ENCODE measurements around the gene LHPP. TPM values are rescaled to one million over a fixed set of nuclear protein-coding genes. Genes with fewer than 3 reads are reported as not detected.

The LHPP gene
- total RNA-seq, 1 donor from 2014 or later, result 7.6 TPM

- no peak for DNase-seq (ENCODE audit: extremely low read depth, low read depth, low spot score)
Measured at GRCh38 chr10:124618470-124619073, 156.9 kb downstream of the LHPP start.

- DNase-seq (ENCODE audit: extremely low read depth, low read depth, low spot score), result no peak
Measured at GRCh38 chr10:124619195-124619594, 157.6 kb downstream of the LHPP start.

DNA sequence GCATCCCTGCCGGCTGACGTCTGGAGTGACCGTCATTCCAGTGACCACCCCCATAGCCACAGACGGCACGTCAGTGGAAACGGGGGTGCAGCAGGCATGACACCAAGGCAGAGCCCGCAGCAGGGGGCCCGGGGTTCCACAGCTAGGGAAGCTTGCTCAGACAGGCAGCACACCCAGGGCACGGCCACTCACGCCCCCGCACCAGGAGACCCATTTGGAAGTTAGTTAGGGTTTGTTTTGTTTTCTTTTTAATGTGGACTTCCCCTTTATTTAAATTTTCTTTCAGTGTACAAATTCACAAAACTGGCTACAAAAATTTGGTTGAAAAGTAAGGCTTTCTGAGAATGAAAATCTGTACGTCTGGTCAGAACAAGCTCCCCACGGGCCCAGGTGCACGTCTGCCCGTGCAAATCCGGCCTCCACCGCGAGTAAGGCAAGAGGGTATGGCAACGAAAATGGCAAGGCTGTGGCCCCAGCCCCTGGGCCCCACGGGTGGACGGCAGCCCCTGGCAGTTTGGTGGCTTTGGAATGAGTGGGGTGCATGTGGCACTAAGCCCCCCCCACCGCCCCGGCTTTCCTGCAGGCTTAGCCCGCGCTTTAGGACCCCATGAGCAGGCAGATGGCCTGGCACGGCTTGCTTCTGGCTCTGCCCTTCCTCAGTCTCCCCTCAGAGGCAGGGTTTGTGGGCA lies 158.3 kb downstream of the LHPP start:
- DNase-seq (ENCODE audit: extremely low read depth, low read depth, low spot score), result no peak

GRCh38 chr10:124621637-124622036 lies 160.0 kb downstream of the LHPP start:
- no peak for DNase-seq (ENCODE audit: extremely low read depth, low read depth, low spot score)

DNA sequence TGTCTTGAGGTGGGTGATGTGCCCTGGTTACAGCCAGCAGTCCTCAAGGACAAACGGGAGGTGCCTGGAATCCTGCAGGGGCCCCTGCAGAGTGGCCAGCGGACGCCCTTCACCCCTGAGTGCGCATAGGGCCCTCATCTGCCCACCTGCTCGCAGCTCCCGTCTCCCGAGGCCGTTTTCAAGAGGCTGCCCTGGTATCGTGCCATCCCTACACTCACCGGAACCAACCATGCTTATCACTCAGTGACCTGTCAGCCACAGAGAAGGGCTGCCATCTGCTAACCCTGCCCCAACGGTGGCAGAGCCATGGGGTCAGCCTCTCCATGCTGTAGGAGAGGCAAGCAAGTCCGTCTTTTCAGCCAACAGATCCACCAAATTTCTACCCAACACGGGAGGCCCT lies 160.5 kb downstream of the LHPP start:
- no peak for DNase-seq (ENCODE audit: extremely low read depth, low read depth, low spot score)

DNA sequence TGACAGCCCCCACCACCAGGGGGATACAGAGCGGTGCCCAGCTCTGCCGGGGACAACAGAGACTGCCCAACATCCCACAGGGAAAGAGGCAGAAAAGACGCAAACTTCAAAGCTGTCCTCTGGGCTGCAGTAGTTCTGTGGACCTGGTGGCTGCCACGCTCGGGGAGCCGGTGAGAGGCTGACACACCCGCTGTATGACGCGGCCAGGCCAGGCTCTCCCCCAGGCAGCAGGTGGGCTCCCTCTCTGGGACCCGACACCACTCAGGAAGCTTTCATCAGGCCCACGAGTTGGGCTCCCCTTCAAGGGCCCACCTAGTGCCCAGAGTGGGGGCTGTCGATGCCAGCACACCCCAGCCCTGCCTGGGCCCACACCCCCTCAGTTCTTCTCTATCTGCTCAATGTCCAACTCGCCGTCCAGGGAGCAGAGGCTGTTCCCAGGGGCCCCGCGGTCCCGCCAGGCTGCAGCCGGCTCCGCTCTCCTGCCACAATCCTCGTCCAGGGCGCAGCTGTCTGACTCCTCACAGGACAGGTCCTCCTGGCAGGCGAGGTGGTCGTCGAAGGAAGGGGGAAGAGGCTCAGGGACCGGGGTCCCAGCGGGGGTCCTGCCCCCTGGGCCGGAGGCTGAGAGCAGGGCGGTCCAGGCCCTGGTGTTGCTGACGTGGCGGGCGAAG lies 161.4 kb downstream of the LHPP start:
- DNase-seq (ENCODE audit: extremely low read depth, low read depth, low spot score), result no peak

DNA sequence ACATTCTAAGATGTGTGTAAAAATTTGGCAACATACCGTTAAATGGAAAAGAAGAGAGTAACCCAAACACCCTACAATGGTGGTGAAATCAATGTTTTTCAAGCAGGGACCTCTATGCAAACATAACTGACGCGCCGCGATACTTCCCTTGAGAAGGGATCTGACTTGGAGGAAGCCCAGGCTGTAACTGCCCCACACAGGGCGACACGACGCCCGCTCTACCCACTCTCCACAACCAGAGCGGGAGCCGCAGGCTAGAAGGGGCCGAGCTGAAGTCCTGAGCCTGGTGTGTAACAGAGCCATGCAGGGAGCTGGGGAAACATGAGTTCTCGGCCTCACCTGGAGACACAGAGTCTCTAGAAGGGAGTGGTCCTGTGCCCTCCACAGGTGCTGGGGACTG lies 162.4 kb downstream of the LHPP start:
- DNase-seq (ENCODE audit: extremely low read depth, low read depth, low spot score), result no peak

DNA sequence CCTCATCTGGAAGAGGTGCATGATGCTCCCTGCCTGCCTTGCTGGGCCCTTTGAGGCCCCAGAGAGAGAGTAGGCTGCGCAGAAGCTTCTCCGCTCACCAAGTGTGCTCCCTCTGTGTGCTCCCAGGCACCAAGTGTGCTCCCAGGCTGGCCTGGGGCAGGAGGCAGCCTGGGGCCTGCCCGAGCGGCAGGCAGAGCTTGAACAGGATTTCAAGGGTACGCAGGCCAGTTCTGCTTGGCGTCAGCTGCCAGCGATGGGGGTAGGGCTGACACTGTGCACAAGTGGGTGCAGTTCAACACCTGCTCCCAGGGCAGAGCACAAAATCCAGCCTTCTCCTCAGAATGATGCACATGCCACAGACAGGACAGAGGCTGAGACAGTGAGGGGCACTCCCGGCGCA lies 162.8 kb downstream of the LHPP start:
- DNase-seq (ENCODE audit: extremely low read depth, low read depth, low spot score), result no peak

DNA sequence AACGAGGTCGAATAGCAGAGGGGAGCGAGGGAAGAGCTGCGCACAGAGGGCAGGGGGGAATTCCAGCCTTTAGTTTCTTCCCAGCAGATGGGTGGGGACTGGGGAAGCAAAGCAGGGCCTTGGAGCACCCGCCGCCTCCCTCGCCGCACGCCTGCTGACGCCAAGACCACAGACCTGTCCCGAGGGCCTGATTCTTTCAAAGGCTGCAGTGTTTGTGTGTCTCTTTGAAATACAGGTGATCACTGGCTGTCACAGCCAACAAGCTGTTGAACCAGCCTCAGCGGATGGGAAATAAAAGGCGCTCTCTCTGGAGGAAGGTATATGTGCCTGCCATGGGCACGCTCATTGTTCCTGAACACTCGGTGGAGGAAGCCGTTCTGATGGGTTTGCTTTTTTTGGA lies 163.3 kb downstream of the LHPP start:
- DNase-seq (ENCODE audit: extremely low read depth, low read depth, low spot score), result no peak

DNA sequence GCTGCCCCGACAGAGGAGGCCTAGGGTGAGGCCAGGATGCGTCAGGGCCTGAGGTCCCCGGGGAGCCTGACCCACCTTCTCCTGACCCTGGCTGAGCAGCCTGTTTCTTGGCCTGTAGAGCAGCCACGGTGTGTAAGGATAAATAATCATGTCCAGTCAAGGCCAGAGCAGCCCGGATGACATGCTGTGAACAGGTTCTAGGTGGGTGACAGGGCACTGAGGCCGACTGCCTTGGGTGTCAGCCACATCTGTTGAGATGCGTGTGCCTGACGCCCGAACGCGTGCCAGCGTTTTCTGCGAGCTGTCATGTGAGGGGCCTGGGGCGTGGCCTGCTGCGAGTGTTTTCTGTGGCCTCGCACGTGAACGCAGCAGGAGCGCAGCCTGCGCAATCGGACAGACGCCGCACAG lies 164.2 kb downstream of the LHPP start:
- no peak for DNase-seq (ENCODE audit: extremely low read depth, low read depth, low spot score)

GRCh38 chr10:124626759-124627380 lies 165.2 kb downstream of the LHPP start:
- DNase-seq (ENCODE audit: extremely low read depth, low read depth, low spot score), result no peak

- no peak for DNase-seq (ENCODE audit: extremely low read depth, low read depth, low spot score)
Measured at GRCh38 chr10:124627866-124628675, 166.4 kb downstream of the LHPP start.

DNA sequence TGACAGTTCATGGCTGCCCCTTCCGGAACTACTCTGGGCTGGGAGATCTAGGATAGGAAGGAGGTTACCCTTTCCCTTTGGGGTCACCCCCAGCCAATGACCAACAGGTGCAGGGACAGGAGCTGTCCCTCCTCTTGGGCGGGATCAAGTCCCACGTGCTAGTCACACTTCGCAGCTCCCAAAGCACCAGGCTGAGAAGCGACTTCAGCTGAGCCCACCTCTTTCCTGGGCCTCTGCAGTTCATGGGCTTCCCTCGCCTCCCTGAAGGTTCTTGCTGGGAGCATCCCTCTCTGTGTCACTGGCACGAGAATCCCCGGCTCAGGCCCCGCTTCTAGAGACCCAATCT lies 167.0 kb downstream of the LHPP start:
- no peak for DNase-seq (ENCODE audit: extremely low read depth, low read depth, low spot score)

- no peak for DNase-seq (ENCODE audit: extremely low read depth, low read depth, low spot score)
Measured at GRCh38 chr10:124629415-124629814, 167.8 kb downstream of the LHPP start.

DNA sequence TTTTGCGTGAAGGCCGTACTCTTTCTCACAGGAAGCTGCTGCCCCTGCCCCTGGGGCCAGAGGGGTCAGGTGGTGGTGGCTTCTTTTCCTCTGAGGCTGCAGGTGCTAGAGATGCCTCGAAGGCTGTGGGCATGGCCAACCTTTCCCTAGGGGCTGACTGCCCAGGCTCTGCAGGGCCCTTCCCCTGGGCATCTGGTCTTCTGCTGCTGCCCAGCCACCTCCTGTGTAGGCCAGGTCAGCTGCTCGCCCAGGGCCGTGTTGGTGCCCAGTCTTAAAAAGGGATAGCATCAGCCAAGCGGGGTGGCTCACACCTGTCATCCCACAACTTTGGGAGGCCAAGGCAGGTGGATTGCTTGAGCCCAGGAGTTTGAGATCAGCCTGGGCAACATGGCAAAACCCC lies 168.2 kb downstream of the LHPP start:
- no peak for DNase-seq (ENCODE audit: extremely low read depth, low read depth, low spot score)

GRCh38 chr10:124630551-124630950 lies 168.9 kb downstream of the LHPP start:
- DNase-seq (ENCODE audit: extremely low read depth, low read depth, low spot score), result no peak

- DNase-seq (ENCODE audit: extremely low read depth, low read depth, low spot score), result no peak
Measured at GRCh38 chr10:124632064-124632531, 170.5 kb downstream of the LHPP start.

DNA sequence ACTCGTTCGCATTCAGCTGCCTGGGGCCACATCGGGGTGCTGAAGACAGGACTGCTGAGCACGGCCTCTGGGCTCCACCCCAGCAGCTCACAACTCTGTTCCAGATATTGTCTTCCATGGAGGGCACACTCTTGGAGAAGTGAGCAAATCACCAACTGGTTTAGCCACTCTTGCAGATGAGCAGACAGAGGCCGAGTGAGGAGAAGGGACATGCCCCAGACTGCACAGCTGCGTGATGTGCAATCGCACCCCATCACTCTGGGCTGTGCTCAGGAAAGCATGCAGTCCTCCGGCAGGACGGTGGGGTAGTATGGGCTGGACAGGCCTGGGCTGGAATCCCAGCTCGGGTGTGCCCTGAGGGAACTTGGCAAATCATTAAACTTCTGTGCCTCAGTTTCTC lies 170.9 kb downstream of the LHPP start:
- no peak for DNase-seq (ENCODE audit: extremely low read depth, low read depth, low spot score)

DNA sequence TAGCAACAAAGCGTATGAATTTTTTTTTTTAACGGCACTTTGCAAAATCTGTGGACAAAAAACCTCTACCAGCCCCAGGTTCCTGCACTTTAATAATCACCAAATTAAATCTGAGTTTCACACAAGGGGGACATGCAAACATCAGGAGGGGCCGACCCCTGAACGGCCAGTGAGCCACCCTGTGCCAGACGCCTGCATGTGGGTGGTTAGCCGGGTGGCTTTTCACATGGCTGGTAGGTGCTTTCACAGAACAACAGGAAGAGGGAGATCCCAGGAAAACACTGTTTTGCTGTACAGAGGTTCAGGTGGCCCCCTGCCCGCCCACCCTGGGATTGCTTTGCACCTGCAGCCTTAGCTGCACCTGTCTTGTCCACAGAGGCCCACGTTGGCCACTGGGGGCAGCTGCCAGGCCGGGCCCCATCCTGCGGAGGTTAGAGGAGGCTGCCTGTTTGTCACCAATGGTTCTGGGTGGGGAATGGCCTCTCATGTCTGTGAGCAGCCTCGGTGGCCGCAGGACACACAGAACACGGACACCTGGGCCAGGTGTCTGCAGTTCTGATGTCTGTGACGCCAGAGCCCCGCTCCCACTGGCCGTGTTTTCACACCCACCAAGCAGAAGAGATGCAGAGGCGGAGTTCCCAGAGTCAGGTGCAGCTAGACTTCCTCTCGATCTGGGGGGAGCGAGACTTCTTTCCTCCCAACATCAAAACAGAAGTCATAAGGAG lies 174.8 kb downstream of the LHPP start:
- no peak for DNase-seq (ENCODE audit: extremely low read depth, low read depth, low spot score)

DNA sequence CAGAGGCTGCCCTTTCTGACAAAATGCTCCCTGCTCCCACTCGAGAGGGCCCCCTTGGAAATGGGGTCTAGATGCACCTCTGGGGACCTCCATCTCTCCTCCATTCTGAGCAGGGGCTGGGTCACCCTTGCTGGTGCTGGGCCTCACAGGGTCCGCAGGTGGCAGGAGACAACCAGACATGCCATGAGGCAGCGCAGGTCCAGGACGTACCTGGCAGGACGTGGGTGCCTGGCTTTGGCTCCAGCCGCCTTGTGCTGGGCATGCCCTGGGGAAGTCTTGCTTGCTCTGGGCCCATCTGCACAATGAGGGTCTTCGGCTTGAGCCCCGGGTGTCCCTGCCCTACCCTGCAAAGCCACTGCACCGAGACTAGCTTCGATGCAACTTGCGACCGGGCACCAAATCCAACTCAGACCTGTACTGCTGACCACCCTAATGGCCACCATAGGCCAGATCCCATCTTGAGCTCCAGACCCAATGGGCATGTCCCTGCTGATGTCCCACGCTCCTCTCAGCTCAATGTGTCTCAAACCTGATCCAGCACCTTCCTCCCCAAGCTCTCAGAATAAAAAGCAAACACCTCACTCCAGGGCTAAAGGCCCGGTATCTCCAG lies 175.6 kb downstream of the LHPP start:
- no peak for DNase-seq (ENCODE audit: extremely low read depth, low read depth, low spot score)
